CD4-positive, alpha-beta memory T cell (primary cell): ENCODE data around the gene ORC5. TPM values are rescaled to one million over a fixed set of nuclear protein-coding genes. Genes with fewer than 3 reads are reported as not detected.
A peak's percentile ranks its signal among the peaks of the same experiment; 100 is the strongest.

Source experiments
- CTCF ChIA-PET: fragments of 350-600 bp; sonication (Branson Sonifier 250); formaldehyde crosslinking; loops from one replicate; lab custom pipeline; 2021; ENCODE audit warnings: inconsistent platforms; ENCODE audit not compliant: partially characterized antibody; lab: Charles Lee
- POLR2A ChIA-PET: fragments of 350-600 bp; sonication (Branson Sonifier 250); formaldehyde crosslinking; loops from one replicate; lab custom pipeline; 2021; ENCODE audit not compliant: partially characterized antibody; lab: Charles Lee
- DNase-seq, 5 donors: peaks; one replicate each; pipeline versions ENCODE4 v3.0.0 to v3.0.0-alpha.2; 2020 to 2022; ENCODE audit warnings: mixed read lengths in 1 of 5
- H3K27ac ChIP-seq: one replicate; pipeline ENCODE4 v1.7.0; 2013; ENCODE audit warnings: low read depth, low read length
- H3K27me3 ChIP-seq: 2 replicates; pipeline ENCODE4 v1.7.0; 2013; ENCODE audit warnings: mild to moderate bottlenecking, low read length, moderate library complexity; ENCODE audit not compliant: insufficient read depth
- H3K36me3 ChIP-seq: 2 replicates; pipeline ENCODE4 v1.7.0; 2013; ENCODE audit warnings: mild to moderate bottlenecking, low read length, moderate library complexity; ENCODE audit not compliant: insufficient read depth
- H3K4me1 ChIP-seq: 2 replicates; pipeline ENCODE4 v1.7.0; 2013; ENCODE audit warnings: mild to moderate bottlenecking, low read length, moderate library complexity; ENCODE audit not compliant: insufficient read depth
- H3K4me3 ChIP-seq, 2 donors: one replicate each; pipeline ENCODE4 v1.7.0; 2013; ENCODE audit warnings: low read length in 2 of 2, mild to moderate bottlenecking in 1 of 2
- H3K9me3 ChIP-seq, 2 donors: one replicate each; pipeline ENCODE4 v1.7.0; 2013; ENCODE audit warnings: low read length in 2 of 2, control low read depth in 1 of 2; ENCODE audit not compliant: control insufficient read depth in 1 of 2
- H3K27ac Mint-ChIP-seq, 7 donors: one replicate each; pipeline ENCODE4 v1.8.0; 2020 to 2021; ENCODE audit warnings: mixed read lengths in 7 of 7, mild to moderate bottlenecking in 6 of 7, inconsistent platforms in 3 of 7, moderate library complexity in 3 of 7
- H3K27me3 Mint-ChIP-seq, 2 donors: one replicate each; pipeline ENCODE4 v1.8.0; 2020 to 2021; ENCODE audit warnings: mixed read lengths in 2 of 2
- H3K36me3 Mint-ChIP-seq, 2 donors: one replicate each; pipeline ENCODE4 v1.8.0; 2020 to 2021; ENCODE audit warnings: mixed read lengths in 2 of 2, inconsistent platforms in 1 of 2, mild to moderate bottlenecking in 1 of 2
- H3K4me1 Mint-ChIP-seq, 4 donors: one replicate each; pipeline ENCODE4 v1.8.0; 2020 to 2021; ENCODE audit warnings: mixed read lengths in 4 of 4, mild to moderate bottlenecking in 1 of 4
- H3K4me3 Mint-ChIP-seq, 8 donors: one replicate each; pipeline ENCODE4 v1.8.0; 2020 to 2021; ENCODE audit warnings: mixed read lengths in 8 of 8, mild to moderate bottlenecking in 7 of 8, moderate library complexity in 6 of 8, inconsistent platforms in 3 of 8
- H3K9me3 Mint-ChIP-seq, 8 donors: one replicate each; pipeline ENCODE4 v1.8.0; 2020 to 2021; ENCODE audit warnings: mixed read lengths in 8 of 8, mild to moderate bottlenecking in 5 of 8, inconsistent platforms in 3 of 8, moderate library complexity in 1 of 8
- intact Hi-C: fragments of 100-400 bp; cut with micrococcal nuclease; formaldehyde crosslinking; loops from one replicate; pipeline ENCODE4 v1.15.1; 2023
- polyA plus RNA-seq, 2 donors: library from polyadenylated mRNA; unstranded; fragments of 300-500 nt; fragmentation: Illumina TruSeq; gene quantifications; one replicate each; pipeline ENCODE4 v1.2.3, GENCODE V29; 2021
- total RNA-seq, 2 experiments: library from RNA; stranded (reverse); gene quantifications; one replicate each; pipeline ENCODE4 v1.2.3, GENCODE V29; 2021

Gene ORC5
- total and polyA plus RNA-seq, 4 experiments from 2014 or later, result 19.0 to 31.2 (median 27.4) TPM

DNA sequence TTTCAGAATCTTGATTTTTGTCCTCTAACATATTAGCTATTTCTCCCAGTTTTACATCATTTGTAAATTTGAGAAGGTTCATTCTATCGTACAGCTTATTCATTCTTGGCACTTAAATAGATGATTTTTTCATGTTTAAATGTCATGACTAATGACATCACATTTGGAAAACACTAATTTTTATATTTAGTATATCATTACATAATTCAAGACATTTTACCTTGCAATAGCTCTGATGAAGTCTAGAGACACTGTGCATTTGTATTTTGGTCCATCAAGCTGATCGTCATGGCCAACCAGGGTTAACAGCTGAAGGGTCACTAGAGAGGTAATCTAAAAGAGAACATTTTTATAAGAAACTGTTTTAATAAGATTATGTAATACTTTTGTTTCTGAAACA, 71.3 kb downstream of the ORC5 start:
- peaks cover 0 to 1% (median 0%) of the 10 kb centered on the region in 4 donors for H3K4me1 Mint-ChIP-seq
- no peaks in the 10 kb centered on the region for H3K9me3 Mint-ChIP-seq
- H3K27me3 ChIP-seq, result no peaks in the 10 kb centered on the region
- DNase-seq, result no peak
- H3K4me3 Mint-ChIP-seq, result no peak overlapping the region
- intact Hi-C loops, result no loop called here
- H3K27ac ChIP-seq, result no peak overlapping the region
- peaks cover 9% of the 10 kb centered on the region for H3K36me3 ChIP-seq
- H3K27me3 Mint-ChIP-seq, result no peaks in the 10 kb centered on the region
- H3K36me3 Mint-ChIP-seq, result peaks cover 27 to 33% of the 10 kb centered on the region in 2 donors
- no peak overlapping the region for H3K27ac Mint-ChIP-seq
- ChIA-PET CTCF (no interaction called here), POLR2A (no interaction called here)
- no peaks in the 10 kb centered on the region for H3K9me3 ChIP-seq
- H3K4me1 ChIP-seq, result no peaks in the 10 kb centered on the region
- H3K4me3 ChIP-seq, result no peak overlapping the region

- H3K36me3 ChIP-seq, result peaks cover 11% of the 10 kb centered on the region
Measured at GRCh38 chr7:104135760-104136558, 71.9 kb downstream of the ORC5 start.

GRCh38 chr7:104133238-104133637, 74.6 kb downstream of the ORC5 start:
- Histone ChIP-seq H3K36me3 (peaks cover 26% of the 10 kb centered on the region), H3K27me3 (no peaks in the 10 kb centered on the region), H3K27ac (no peak overlapping the region), H3K4me1 (no peaks in the 10 kb centered on the region), H3K9me3 (no peaks in the 10 kb centered on the region), H3K4me3 (no peak overlapping the region)
- H3K4me3 Mint-ChIP-seq, result no peak overlapping the region
- no peaks in the 10 kb centered on the region for H3K4me1 Mint-ChIP-seq
- intact Hi-C loops, result no loop called here
- ChIA-PET POLR2A (no interaction called here), CTCF (no interaction called here)
- no peaks in the 10 kb centered on the region for H3K27me3 Mint-ChIP-seq
- peaks cover 0 to 3% (median 0%) of the 10 kb centered on the region in 8 donors for H3K9me3 Mint-ChIP-seq
- no peak for DNase-seq
- H3K27ac Mint-ChIP-seq, result no peak overlapping the region
- H3K36me3 Mint-ChIP-seq, result peaks cover 38 to 46% of the 10 kb centered on the region in 2 donors

More at GRCh38 chr7:104135760-104136558, 71.9 kb downstream of the ORC5 start:
- no peaks in the 10 kb centered on the region for H3K4me1 ChIP-seq
- no peaks in the 10 kb centered on the region for H3K27me3 ChIP-seq
- H3K4me3 Mint-ChIP-seq, result no peak overlapping the region
- no peak overlapping the region for H3K27ac Mint-ChIP-seq
- intact Hi-C loops, result no loop called here
- no peak for DNase-seq
- H3K36me3 Mint-ChIP-seq, result peaks cover 27 to 34% of the 10 kb centered on the region in 2 donors
- no peak overlapping the region for H3K4me3 ChIP-seq
- no peaks in the 10 kb centered on the region for H3K27me3 Mint-ChIP-seq
- ChIA-PET CTCF (no interaction called here), POLR2A (no interaction called here)
- H3K9me3 ChIP-seq, result no peaks in the 10 kb centered on the region
- peaks cover 0 to 3% (median 0%) of the 10 kb centered on the region in 8 donors for H3K9me3 Mint-ChIP-seq
- H3K27ac ChIP-seq, result no peak overlapping the region
- H3K4me1 Mint-ChIP-seq, result peaks cover 0 to 1% (median 0%) of the 10 kb centered on the region in 4 donors

GRCh38 chr7:104130726-104131125, 77.1 kb downstream of the ORC5 start:
- no peaks in the 10 kb centered on the region for H3K4me1 ChIP-seq
- intact Hi-C loops, result no loop called here
- H3K27ac Mint-ChIP-seq, result no peak overlapping the region
- ChIA-PET CTCF (interaction anchor here (1.4 kb wide), 1 partner anchor 557 kb away, joined by 3 read pairs; no protein-coding TSS in a partner anchor), POLR2A (no interaction called here)
- peaks cover 0 to 3% (median 0%) of the 10 kb centered on the region in 8 donors for H3K9me3 Mint-ChIP-seq
- no peak overlapping the region for H3K4me3 ChIP-seq
- H3K27ac ChIP-seq, result no peak overlapping the region
- DNase-seq, result no peak
- H3K4me1 Mint-ChIP-seq, result no peaks in the 10 kb centered on the region
- H3K36me3 Mint-ChIP-seq, result peaks cover 43 to 48% of the 10 kb centered on the region in 2 donors
- peaks cover 23% of the 10 kb centered on the region for H3K36me3 ChIP-seq
- no peak overlapping the region for H3K4me3 Mint-ChIP-seq
- no peaks in the 10 kb centered on the region for H3K27me3 ChIP-seq
- H3K27me3 Mint-ChIP-seq, result no peaks in the 10 kb centered on the region
- no peaks in the 10 kb centered on the region for H3K9me3 ChIP-seq

- ChIA-PET POLR2A (no interaction called here), CTCF (no interaction called here)
- no peak overlapping the region for H3K4me3 ChIP-seq
- intact Hi-C loops, result no loop called here
- no peaks in the 10 kb centered on the region for H3K4me1 ChIP-seq
- no peaks in the 10 kb centered on the region for H3K4me1 Mint-ChIP-seq
- no peaks in the 10 kb centered on the region for H3K9me3 ChIP-seq
- peak overlapping the region in 1 of 7 donors; percentile 8 for H3K27ac Mint-ChIP-seq
- no peaks in the 10 kb centered on the region for H3K27me3 Mint-ChIP-seq
- peaks cover 0 to 3% (median 2%) of the 10 kb centered on the region in 8 donors for H3K9me3 Mint-ChIP-seq
- H3K4me3 Mint-ChIP-seq, result no peak overlapping the region
- peaks cover 22% of the 10 kb centered on the region for H3K36me3 ChIP-seq
- no peak overlapping the region for H3K27ac ChIP-seq
- DNase-seq, result no peak
- no peaks in the 10 kb centered on the region for H3K27me3 ChIP-seq
- peaks cover 65 to 67% of the 10 kb centered on the region in 2 donors for H3K36me3 Mint-ChIP-seq
Measured at GRCh38 chr7:104127204-104127603, 80.6 kb downstream of the ORC5 start.

- no peaks in the 10 kb centered on the region for H3K4me1 Mint-ChIP-seq
- Histone ChIP-seq H3K27me3 (no peaks in the 10 kb centered on the region), H3K9me3 (no peaks in the 10 kb centered on the region), H3K36me3 (peaks cover 22% of the 10 kb centered on the region), H3K27ac (no peak overlapping the region), H3K4me3 (no peak overlapping the region), H3K4me1 (no peaks in the 10 kb centered on the region)
- CTCF ChIA-PET, result no interaction called here
- POLR2A ChIA-PET, result no interaction called here
- intact Hi-C loops, result no loop called here
- H3K36me3 Mint-ChIP-seq, result peaks cover 65 to 71% of the 10 kb centered on the region in 2 donors
- H3K9me3 Mint-ChIP-seq, result peaks cover 0 to 10% (median 6%) of the 10 kb centered on the region in 8 donors
- H3K27me3 Mint-ChIP-seq, result no peaks in the 10 kb centered on the region
- H3K27ac Mint-ChIP-seq, result no peak overlapping the region
- no peak for DNase-seq
- H3K4me3 Mint-ChIP-seq, result no peak overlapping the region
Measured at GRCh38 chr7:104126411-104126841, 81.4 kb downstream of the ORC5 start.

- no peak overlapping the region for H3K27ac ChIP-seq
- ChIA-PET POLR2A (no interaction called here), CTCF (no interaction called here)
- intact Hi-C loops, result no loop called here
- no peaks in the 10 kb centered on the region for H3K27me3 Mint-ChIP-seq
- no peak overlapping the region for H3K27ac Mint-ChIP-seq
- no peaks in the 10 kb centered on the region for H3K27me3 ChIP-seq
- H3K36me3 ChIP-seq, result peaks cover 10% of the 10 kb centered on the region
- H3K4me1 Mint-ChIP-seq, result no peaks in the 10 kb centered on the region
- no peaks in the 10 kb centered on the region for H3K4me1 ChIP-seq
- H3K9me3 Mint-ChIP-seq, result peaks cover 0 to 16% (median 8%) of the 10 kb centered on the region in 8 donors
- H3K4me3 ChIP-seq, result no peak overlapping the region
- peaks cover 52 to 56% of the 10 kb centered on the region in 2 donors for H3K36me3 Mint-ChIP-seq
- H3K4me3 Mint-ChIP-seq, result no peak overlapping the region
- DNase-seq, result no peak
- H3K9me3 ChIP-seq, result no peaks in the 10 kb centered on the region
Measured at GRCh38 chr7:104124893-104125477, 82.8 kb downstream of the ORC5 start.
